IMR-90 (cell line): ENCODE results near the gene RECK. TPM values are rescaled to one million over a fixed set of nuclear protein-coding genes. Genes with fewer than 3 reads are reported as not detected.

ENCODE experiments used
- ATAC-seq: fragments of 200-7000 bp; cut with Tn5 transposase; 2 replicates; pipeline ENCODE4 v1.9.1; 2020; ENCODE audit warnings: low read depth, mild to moderate bottlenecking, moderate library complexity
- BruUV-seq: library from RNA; stranded (reverse); fragments of 400-500 nt; replicated peaks from 2 replicates; lab custom pipeline; 2021; lab: Mats Ljungman, UMichigan
- CTCF ChIA-PET: fragments of 300-600 bp; formaldehyde crosslinking; extraction: SDS; loops from one replicate; lab custom pipeline; 2021; ENCODE audit warnings: antibody characterized with exemption; lab: Yijun Ruan, JAX
- POLR2A ChIA-PET: fragments of 300-600 bp; sonication (Branson Sonifier 250); formaldehyde crosslinking; loops from one replicate; lab custom pipeline; 2022; ENCODE audit warnings: antibody characterized with exemption; ENCODE audit not compliant: unreplicated experiment; lab: Charles Lee
- DNase-seq: peaks from one replicate; pipeline ENCODE4 v3.0.0; 2013
- H2AFZ ChIP-seq: replicated peaks from 2 replicates; pipeline ENCODE3; 2013; ENCODE audit warnings: low read length, mild to moderate bottlenecking; ENCODE audit not compliant: poor library complexity
- H2AK5ac ChIP-seq: 2 replicates; pipeline ENCODE4 v1.6.1; 2013; ENCODE audit warnings: low read depth, low read length, inconsistent platforms
- H2AK9ac ChIP-seq: replicated peaks from 2 replicates; pipeline ENCODE3; 2013; ENCODE audit warnings: mild to moderate bottlenecking, low read depth, low read length, moderate library complexity; ENCODE audit not compliant: poor library complexity
- H2BK120ac ChIP-seq: 2 replicates; pipeline ENCODE4 v1.6.1; 2013; ENCODE audit warnings: low read depth, low read length, inconsistent platforms
- H2BK15ac ChIP-seq: 3 replicates; pipeline ENCODE4 v1.6.1; 2013; ENCODE audit warnings: low read depth, low read length, inconsistent platforms
- H2BK20ac ChIP-seq: 2 replicates; pipeline ENCODE4 v1.6.1; 2013; ENCODE audit warnings: low read depth, mild to moderate bottlenecking, inconsistent platforms, low read length, moderate library complexity
- H2BK5ac ChIP-seq: 2 replicates; pipeline ENCODE4 v1.6.1; 2013; ENCODE audit warnings: mild to moderate bottlenecking, low read depth, low read length, inconsistent platforms; ENCODE audit not compliant: poor library complexity, severe bottlenecking
- H3K14ac ChIP-seq: replicated peaks from 2 replicates; pipeline ENCODE4 v1.6.1; 2013; ENCODE audit warnings: low read depth, low read length, inconsistent platforms
- H3K18ac ChIP-seq: 2 replicates; pipeline ENCODE4 v1.6.1; 2013; ENCODE audit warnings: low read depth, low read length, control low read depth
- H3K23ac ChIP-seq: 2 replicates; pipeline ENCODE4 v1.6.1; 2013; ENCODE audit warnings: low read depth, low read length, inconsistent platforms
- H3K27ac ChIP-seq: 2 replicates; pipeline ENCODE4 v1.5.1; 2013; ENCODE audit warnings: mild to moderate bottlenecking, control low read depth, low read length; ENCODE audit not compliant: insufficient read depth
- H3K27me3 ChIP-seq: 2 replicates; pipeline ENCODE4 v1.6.1; 2013; ENCODE audit warnings: low read length; ENCODE audit not compliant: control insufficient read depth, insufficient read depth
- H3K36me3 ChIP-seq: 2 replicates; pipeline ENCODE4 v1.6.1; 2013; ENCODE audit warnings: low read length, mixed read lengths; ENCODE audit not compliant: control insufficient read depth, insufficient read depth
- H3K4ac ChIP-seq: 2 replicates; pipeline ENCODE4 v1.6.1; 2013; ENCODE audit warnings: low read depth, low read length, inconsistent platforms
- H3K4me1 ChIP-seq: 2 replicates; pipeline ENCODE4 v1.6.1; 2013; ENCODE audit warnings: low read length, mixed read lengths; ENCODE audit not compliant: control insufficient read depth, insufficient read depth
- H3K4me2 ChIP-seq: 2 replicates; pipeline ENCODE4 v1.6.1; 2013; ENCODE audit warnings: low read depth, mild to moderate bottlenecking, control low read depth, low read length, moderate library complexity
- H3K4me3 ChIP-seq: 2 replicates; pipeline ENCODE4 v1.5.1; 2013; ENCODE audit warnings: low read depth, mild to moderate bottlenecking, control low read depth, low read length, moderate library complexity; ENCODE audit not compliant: insufficient read depth
- H3K56ac ChIP-seq: 2 replicates; pipeline ENCODE4 v1.6.1; 2013; ENCODE audit warnings: low read length, inconsistent platforms; ENCODE audit not compliant: insufficient read depth; ENCODE audit errors: extremely low read depth
- H3K79me1 ChIP-seq, 2 experiments: 2 replicates each; pipeline ENCODE4 v1.6.1; 2013; ENCODE audit warnings: low read length in 2 of 2, inconsistent platforms in 1 of 2, low read depth in 1 of 2
- H3K9ac ChIP-seq: 2 replicates; pipeline ENCODE4 v1.6.1; 2013; ENCODE audit warnings: low read depth, low read length, control low read depth
- H3K9me1 ChIP-seq: 2 replicates; pipeline ENCODE4 v1.6.1; 2013; ENCODE audit warnings: low read length, inconsistent platforms; ENCODE audit not compliant: insufficient read depth
- H3K9me3 ChIP-seq: 2 replicates; pipeline ENCODE4 v1.6.1; 2013; ENCODE audit warnings: low read length; ENCODE audit not compliant: control insufficient read depth, insufficient read depth
- H4K20me1 ChIP-seq: 2 replicates; pipeline ENCODE4 v1.6.1; 2013; ENCODE audit warnings: low read length, inconsistent platforms; ENCODE audit not compliant: insufficient read depth
- H4K5ac ChIP-seq: 2 replicates; pipeline ENCODE4 v1.6.1; 2013; ENCODE audit warnings: mild to moderate bottlenecking, low read depth, low read length, control low read depth
- H4K8ac ChIP-seq, 2 experiments: 2 replicates each; pipeline ENCODE4 v1.6.1; 2013; ENCODE audit warnings: low read depth in 2 of 2, low read length in 2 of 2, control low read depth in 1 of 2, inconsistent platforms in 1 of 2
- H4K91ac ChIP-seq: 2 replicates; pipeline ENCODE4 v1.6.1; 2013; ENCODE audit warnings: low read depth, low read length, inconsistent platforms; ENCODE audit not compliant: insufficient read depth
- BHLHE40 ChIP-seq: fragments of 150-350 bp; IDR thresholded peaks from 2 replicates; pipeline ENCODE4 v1.6.1; 2016; ENCODE audit warnings: mild to moderate bottlenecking, low read depth, low read length
- CEBPB ChIP-seq: IDR thresholded peaks from 2 replicates; pipeline ENCODE4 v1.6.1; 2012; ENCODE audit warnings: low read depth, low read length, improper control_type of control experiment
- CTCF ChIP-seq: conservative IDR thresholded peaks from 2 replicates; pipeline ENCODE4 v1.5.1; 2012; ENCODE audit warnings: mild to moderate bottlenecking, low read depth, low read length, improper control_type of control experiment
- FOS ChIP-seq: fragments of 150-350 bp; IDR thresholded peaks from 2 replicates; pipeline ENCODE4 v1.6.1; 2016; ENCODE audit warnings: low read depth, low read length
- MAFK ChIP-seq: IDR thresholded peaks from 2 replicates; pipeline ENCODE4 v1.6.1; 2012; ENCODE audit warnings: low read depth, low read length, improper control_type of control experiment
- NFE2L2 ChIP-seq: fragments of 150-350 bp; IDR thresholded peaks from 2 replicates; pipeline ENCODE4 v1.6.1; 2016; ENCODE audit warnings: low read depth, mild to moderate bottlenecking, low read length
- POLR2A ChIP-seq: IDR thresholded peaks from 2 replicates; pipeline ENCODE4 v1.6.1; 2012; ENCODE audit warnings: mild to moderate bottlenecking, low read depth, low read length
- RAD21 ChIP-seq: IDR thresholded peaks from 2 replicates; pipeline ENCODE4 v1.6.1; 2012; ENCODE audit warnings: low read length, improper control_type of control experiment
- RFX5 ChIP-seq: IDR thresholded peaks from 2 replicates; pipeline ENCODE4 v1.8.0; 2012; ENCODE audit warnings: low read depth, mild to moderate bottlenecking, low read length, moderate library complexity
- SMC3 ChIP-seq: fragments of 150-350 bp; IDR thresholded peaks from 2 replicates; pipeline ENCODE4 v1.6.1; 2016; ENCODE audit warnings: low read depth, mild to moderate bottlenecking, antibody characterized with exemption, low read length, moderate library complexity
- WGBS, 2 experiments: methylation state at CpG; one replicate each; pipeline versions ENCODE4 v1.1.5 to v1.1.7; 2013; ENCODE audit warnings: missing lambda C conversion rate in 2 of 2; ENCODE audit not compliant: insufficient read length in 1 of 2; ENCODE audit errors: extremely low coverage in 2 of 2; 5-methylcytosine and 5-hydroxymethylcytosine counted together
- dilution Hi-C: fragments of 300-500 bp; cut with HindIII; formaldehyde crosslinking; loops from one replicate; pipeline ENCODE4 v1.14.3; 2018; ENCODE audit warnings: low sequenced_read_pairs; ENCODE audit not compliant: unreplicated experiment
- in situ Hi-C: fragments of 300-500 bp; cut with MboI; formaldehyde crosslinking; loops from 3 replicates; pipeline ENCODE4 v1.14.3; 2019; ENCODE audit warnings: low sequenced_read_pairs, inconsistent platforms, mixed read lengths
- intact Hi-C: fragments of 100-400 bp; cut with micrococcal nuclease; formaldehyde crosslinking; loops from 2 replicates; pipeline ENCODE4 v1.10.0; 2022
- polyA plus RNA-seq, 3 experiments: library from polyadenylated mRNA; depleted of rRNA; stranded (reverse); fragments of >200 nt; gene quantifications; 2 replicates each; pipeline ENCODE4 v1.2.3, GENCODE V29; 2012; ENCODE audit warnings: low replicate concordance in 1 of 3
- total RNA-seq: library from RNA; depleted of rRNA; stranded (reverse); fragments of >200 nt; gene quantifications from 2 replicates; pipeline ENCODE4 v1.2.3, GENCODE V29; 2012

The RECK gene
- total and polyA plus RNA-seq, 2 of the 4 experiments (the other 2 are of a cell fraction), result 23.5 to 44.0 TPM

GRCh38 chr9:36128349-36128748, 91.6 kb downstream of the RECK start:
- POLR2A ChIA-PET, result no interaction called here
- in situ Hi-C loops (no loop called here), dilution Hi-C loops (no loop called here)

More at GRCh38 chr9:36128349-36128748, 91.6 kb downstream of the RECK start:
- CTCF ChIA-PET, result no interaction called here
- no peak overlapping the region for H3K14ac ChIP-seq
- no peak overlapping the region for H3K18ac ChIP-seq
- H3K23ac ChIP-seq, result no peak overlapping the region
- no peaks in the 10 kb centered on the region for H4K20me1 ChIP-seq
- peaks cover 17% of the 10 kb centered on the region for H3K36me3 ChIP-seq
- BruUV-seq, result no TSS peak
- H3K27me3 ChIP-seq, result no peaks in the 10 kb centered on the region
- no peak overlapping the region for H2AK5ac ChIP-seq
- no peak overlapping the region for H2BK20ac ChIP-seq
- no peak overlapping the region for H2BK5ac ChIP-seq
- DNase-seq (no peak), ATAC-seq (no peak)
- no peak overlapping the region for H2BK120ac ChIP-seq
- no peak overlapping the region for H3K56ac ChIP-seq
- no peak overlapping the region for H4K91ac ChIP-seq
- WGBS, 2 experiments, result no CpG with 5 or more reads among the region's 8 CpGs
- H3K4me2 ChIP-seq, result no peak overlapping the region
- H3K79me1 ChIP-seq, result no peaks in the 10 kb centered on the region
- no peak overlapping the region for H3K9ac ChIP-seq
- no peak overlapping the region for H2BK15ac ChIP-seq
- H3K27ac ChIP-seq, result no peak overlapping the region
- H2AFZ ChIP-seq, result peak overlapping the region; percentile 63
- H4K5ac ChIP-seq, result no peak overlapping the region
- TF ChIP-seq NFE2L2 (no peak), FOS (no peak), CTCF (no peak), BHLHE40 (no peak), MAFK (no peak), SMC3 (no peak), RAD21 (no peak), POLR2A (no peak), CEBPB (no peak), RFX5 (no peak)
- no peaks in the 10 kb centered on the region for H3K4me1 ChIP-seq
- no peaks in the 10 kb centered on the region; the same call in 1 of the 2 replicates for H3K9me1 ChIP-seq
- intact Hi-C loops, result no loop called here
- no peak overlapping the region for H2AK9ac ChIP-seq
- H3K4ac ChIP-seq, result no peak overlapping the region
- no peak overlapping the region for H4K8ac ChIP-seq
- no peak overlapping the region for H3K4me3 ChIP-seq
- H3K9me3 ChIP-seq, result no peaks in the 10 kb centered on the region
